H9 (cell line): ENCODE results near the gene ANKRD40. TPM values are rescaled to one million over a fixed set of nuclear protein-coding genes. Genes with fewer than 3 reads are reported as not detected.

ENCODE experiments used
- DNase-seq: peaks from one replicate; pipeline ENCODE4 v3.0.0-alpha.2; 2017
- H2AFZ ChIP-seq: one replicate; pipeline ENCODE4 v1.6.1; 2013; ENCODE audit warnings: mild to moderate bottlenecking, low read length, control low read depth, moderate library complexity
- H2AK5ac ChIP-seq: 2 replicates; pipeline ENCODE4 v1.6.1; 2013; ENCODE audit warnings: low read length, control low read depth, mixed read lengths; ENCODE audit not compliant: insufficient read length
- H2BK120ac ChIP-seq: one replicate; pipeline ENCODE4 v1.6.1; 2013; ENCODE audit warnings: low read depth, mild to moderate bottlenecking, low read length, control low read depth, inconsistent platforms; ENCODE audit not compliant: poor library complexity, severe bottlenecking
- H2BK12ac ChIP-seq: 2 replicates; pipeline ENCODE4 v1.6.1; 2013; ENCODE audit warnings: low read length, control low read depth, mixed read lengths, low read depth; ENCODE audit not compliant: insufficient read length
- H2BK15ac ChIP-seq: 2 replicates; pipeline ENCODE4 v1.6.1; 2013; ENCODE audit warnings: low read depth, low read length, control low read depth
- H2BK20ac ChIP-seq: one replicate; pipeline ENCODE4 v1.6.1; 2013; ENCODE audit warnings: low read depth, mild to moderate bottlenecking, low read length, control low read depth, inconsistent platforms; ENCODE audit not compliant: poor library complexity, severe bottlenecking
- H2BK5ac ChIP-seq: 2 replicates; pipeline ENCODE4 v1.6.1; 2013; ENCODE audit warnings: low read length, control low read depth, mixed read lengths; ENCODE audit not compliant: insufficient read length
- H3K14ac ChIP-seq: 2 replicates; pipeline ENCODE4 v1.6.1; 2013; ENCODE audit warnings: low read length, control low read depth; ENCODE audit not compliant: insufficient read depth
- H3K18ac ChIP-seq: 2 replicates; pipeline ENCODE4 v1.6.1; 2013; ENCODE audit warnings: low read depth, mild to moderate bottlenecking, mixed read lengths, low read length, control low read depth; ENCODE audit not compliant: insufficient read length
- H3K23ac ChIP-seq: 2 replicates; pipeline ENCODE4 v1.6.1; 2013; ENCODE audit warnings: low read length, control low read depth, mixed read lengths, low read depth; ENCODE audit not compliant: insufficient read length
- H3K23me2 ChIP-seq: 2 replicates; pipeline ENCODE4 v1.6.1; 2013; ENCODE audit warnings: low read depth, mild to moderate bottlenecking, mixed read lengths, low read length, control low read depth; ENCODE audit not compliant: insufficient read length, poor library complexity, severe bottlenecking
- H3K27ac ChIP-seq: 2 replicates; pipeline ENCODE4 v1.5.1; 2013; ENCODE audit warnings: low read length, control low read depth, mixed read lengths, low read depth; ENCODE audit not compliant: insufficient read length
- H3K27me3 ChIP-seq: 2 replicates; pipeline ENCODE4 v1.6.1; 2013; ENCODE audit warnings: low read length, control low read depth, inconsistent platforms; ENCODE audit not compliant: insufficient read depth
- H3K4ac ChIP-seq: 2 replicates; pipeline ENCODE4 v1.6.1; 2013; ENCODE audit warnings: low read depth, mild to moderate bottlenecking, control low read depth, inconsistent platforms, low read length, moderate library complexity
- H3K4me1 ChIP-seq: 2 replicates; pipeline ENCODE4 v1.6.1; 2013; ENCODE audit warnings: low read length, control low read depth, inconsistent platforms; ENCODE audit not compliant: insufficient read depth
- H3K4me2 ChIP-seq: 2 replicates; pipeline ENCODE4 v1.6.1; 2013; ENCODE audit warnings: low read length, control low read depth, mixed read lengths; ENCODE audit not compliant: insufficient read length, insufficient read depth
- H3K56ac ChIP-seq: 2 replicates; pipeline ENCODE4 v1.6.1; 2013; ENCODE audit warnings: low read depth, mild to moderate bottlenecking, mixed read lengths, low read length, control low read depth; ENCODE audit not compliant: insufficient read length
- H3K79me1 ChIP-seq: 2 replicates; pipeline ENCODE4 v1.6.1; 2013; ENCODE audit warnings: low read depth, mild to moderate bottlenecking, moderate library complexity, low read length, control low read depth, inconsistent platforms; ENCODE audit not compliant: insufficient read depth, poor library complexity, severe bottlenecking
- H3K79me2 ChIP-seq: 2 replicates; pipeline ENCODE4 v1.6.1; 2013; ENCODE audit warnings: low read length, control low read depth, inconsistent platforms; ENCODE audit not compliant: insufficient read depth
- H3K9ac ChIP-seq: 2 replicates; pipeline ENCODE4 v1.6.1; 2013; ENCODE audit warnings: low read length, control low read depth, mixed read lengths; ENCODE audit not compliant: insufficient read length; ENCODE audit errors: extremely low read depth
- H3K9me3 ChIP-seq: one replicate; pipeline ENCODE4 v1.6.1; 2013; ENCODE audit warnings: low read depth, low read length, inconsistent platforms; ENCODE audit not compliant: control insufficient read depth
- H3T11ph ChIP-seq: one replicate; pipeline ENCODE4 v1.6.1; 2013; ENCODE audit warnings: mild to moderate bottlenecking, low read length, control low read depth, inconsistent platforms
- H4K20me1 ChIP-seq: one replicate; pipeline ENCODE4 v1.6.1; 2013; ENCODE audit not compliant: control insufficient read depth, insufficient read length, insufficient read depth
- H4K5ac ChIP-seq: 2 replicates; pipeline ENCODE4 v1.6.1; 2013; ENCODE audit warnings: low read depth, mild to moderate bottlenecking, mixed read lengths, low read length, control low read depth; ENCODE audit not compliant: insufficient read length
- H4K8ac ChIP-seq: replicated peaks from 2 replicates; pipeline ENCODE4 v1.6.1; 2013; ENCODE audit warnings: low read length, control low read depth, mixed read lengths, low read depth; ENCODE audit not compliant: insufficient read length
- H4K91ac ChIP-seq: 2 replicates; pipeline ENCODE4 v1.6.1; 2013; ENCODE audit warnings: low read depth, mild to moderate bottlenecking, moderate library complexity, mixed read lengths, low read length, control low read depth; ENCODE audit not compliant: insufficient read length
- H3K27ac Mint-ChIP-seq, 3 experiments: 2 replicates in 2 of 3; 3 replicates in 1 of 3; pipeline ENCODE4 v1.8.0; 2020 to 2021; ENCODE audit warnings: mixed read lengths in 3 of 3, mild to moderate bottlenecking in 1 of 3, moderate library complexity in 1 of 3
- H3K27me3 Mint-ChIP-seq: 2 replicates; pipeline ENCODE4 v1.8.0; 2021; ENCODE audit warnings: low read depth, mild to moderate bottlenecking, moderate library complexity, mixed read lengths
- H3K36me3 Mint-ChIP-seq, 3 experiments: 2 replicates in 2 of 3; 3 replicates in 1 of 3; pipeline ENCODE4 v1.8.0; 2020 to 2021; ENCODE audit warnings: low read depth in 3 of 3, mixed read lengths in 3 of 3; ENCODE audit not compliant: insufficient read depth in 1 of 3
- H3K4me1 Mint-ChIP-seq, 2 experiments: 2 replicates each; pipeline ENCODE4 v1.8.0; 2020; ENCODE audit warnings: mixed read lengths in 2 of 2
- H3K4me3 Mint-ChIP-seq, 2 experiments: 2 replicates in 1 of 2; 3 replicates in 1 of 2; pipeline ENCODE4 v1.8.0; 2020 to 2021; ENCODE audit warnings: mild to moderate bottlenecking in 2 of 2, mixed read lengths in 2 of 2, moderate library complexity in 1 of 2
- H3K9me3 Mint-ChIP-seq, 2 experiments: 2 replicates in 1 of 2; 3 replicates in 1 of 2; pipeline ENCODE4 v1.8.0; 2020; ENCODE audit warnings: mild to moderate bottlenecking in 2 of 2, mixed read lengths in 2 of 2, moderate library complexity in 1 of 2
- CTCF ChIP-seq: fragments of 200-600 bp; sonication (generic); conservative IDR thresholded peaks from 3 replicates; pipeline ENCODE4 v1.8.0; 2021; ENCODE audit warnings: antibody characterized with exemption, mild to moderate bottlenecking
- WGBS: extraction: QIAGEN DNeasy Blood & Tissue Kit; methylation state at CpG from one replicate; pipeline ENCODE4 v1.1.7; 2013; ENCODE audit warnings: missing lambda C conversion rate, low lambda C conversion rate, mixed read lengths; ENCODE audit not compliant: insufficient read length; ENCODE audit errors: extremely low coverage; 5-methylcytosine and 5-hydroxymethylcytosine counted together
- total RNA-seq: library from RNA; stranded (reverse); gene quantifications from 2 replicates; pipeline ENCODE4 v1.2.1, GENCODE V29; 2021

The ANKRD40 gene
- total RNA-seq, 1 experiment from 2014 or later = 54.3 TPM

GRCh38 chr17:50676065-50676975 lies 31.4 kb downstream of the ANKRD40 start:
- no peak overlapping the region for H3K14ac ChIP-seq
- Mint-ChIP-seq H3K27me3 (peaks cover 3% of the 10 kb centered on the region), H3K36me3 (no peaks in the 10 kb centered on the region; a peak in 1 of 7 replicates), H3K4me3 (no peak overlapping the region), H3K4me1 (peaks cover 4 to 5% of the 10 kb centered on the region in 2 experiments; a peak in 3 of 4 replicates), H3K9me3 (no peaks in the 10 kb centered on the region; a peak in 1 of 5 replicates), H3K27ac (no peak overlapping the region)
- DNase-seq = no peak
- H3K4me1 ChIP-seq = no peaks in the 10 kb centered on the region
- H3K9me3 ChIP-seq = no peaks in the 10 kb centered on the region
- no peak overlapping the region for H3K23ac ChIP-seq
- no peaks in the 10 kb centered on the region for H3K23me2 ChIP-seq
- H3K27ac ChIP-seq = no peak overlapping the region
- no peak overlapping the region for H3K18ac ChIP-seq
- no peak overlapping the region for H3K56ac ChIP-seq
- H2AFZ ChIP-seq = no peak overlapping the region
- H3K79me1 ChIP-seq = no peaks in the 10 kb centered on the region
- H3K4ac ChIP-seq = no peak overlapping the region
- no peaks in the 10 kb centered on the region for H3K27me3 ChIP-seq
- H4K20me1 ChIP-seq = no peaks in the 10 kb centered on the region
- no peak overlapping the region for H2BK12ac ChIP-seq
- no peak overlapping the region for H4K5ac ChIP-seq
- no peaks in the 10 kb centered on the region for H3K79me2 ChIP-seq
- H2BK120ac ChIP-seq = no peak overlapping the region
- TF ChIP-seq CTCF = no peak
- H2BK20ac ChIP-seq = no peak overlapping the region
- H3K9ac ChIP-seq = no peak overlapping the region
- H2AK5ac ChIP-seq = no peak overlapping the region
- no CpG with 5 or more reads among the region's 24 CpGs for WGBS
- H2BK15ac ChIP-seq = no peak overlapping the region
- no peak overlapping the region for H2BK5ac ChIP-seq
- H4K91ac ChIP-seq = no peak overlapping the region
- no peak overlapping the region for H3T11ph ChIP-seq
- H3K4me2 ChIP-seq = no peak overlapping the region
- no peak overlapping the region for H4K8ac ChIP-seq
